Fibroblast of lung (primary cell): ENCODE data around the gene KRT75. TPM values are rescaled to one million over a fixed set of nuclear protein-coding genes. Genes with fewer than 3 reads are reported as not detected.

Experiments
- DNase-seq, 2 donors: peaks; one replicate each; pipeline versions ENCODE4 v3.0.0 to v3.0.0-alpha.2; 2010; ENCODE audit warnings: low read depth in 2 of 2
- H2AFZ ChIP-seq: 2 replicates; pipeline ENCODE4 v1.5.1; 2012; ENCODE audit warnings: low read length, control low read depth, inconsistent platforms
- H3K27ac ChIP-seq: 2 replicates; pipeline ENCODE4 v1.5.1; 2011; ENCODE audit warnings: low read length, control low read depth; ENCODE audit not compliant: insufficient read depth
- H3K27me3 ChIP-seq: 2 replicates; pipeline ENCODE4 v1.5.1; 2011; ENCODE audit warnings: mild to moderate bottlenecking, low read length; ENCODE audit not compliant: control insufficient read depth, insufficient read depth
- H3K36me3 ChIP-seq: 2 replicates; pipeline ENCODE4 v1.5.1; 2011; ENCODE audit warnings: low read length; ENCODE audit not compliant: control insufficient read depth, insufficient read depth
- H3K4me1 ChIP-seq: 2 replicates; pipeline ENCODE4 v1.5.1; 2011; ENCODE audit warnings: low read length; ENCODE audit not compliant: control insufficient read depth, insufficient read depth; ENCODE audit errors: extremely low read depth
- H3K4me2 ChIP-seq: 2 replicates; pipeline ENCODE4 v1.5.1; 2011; ENCODE audit warnings: low read length, control low read depth; ENCODE audit not compliant: insufficient read depth; ENCODE audit errors: extremely low read depth
- H3K4me3 ChIP-seq, 4 experiments: fragments of 200-600 bp in 1 of 4; sonication (generic) in 1 of 4; replicated peaks in 1 of 4; 2 replicates each; pipeline ENCODE4 v1.5.1; 2011 to 2016; ENCODE audit warnings: low read length in 4 of 4, low read depth in 3 of 4, mild to moderate bottlenecking in 3 of 4, control low read depth in 2 of 4, inconsistent platforms in 1 of 4, mixed read lengths in 1 of 4; ENCODE audit not compliant: insufficient read depth in 1 of 4; ENCODE audit errors: control extremely low read depth in 1 of 4
- H3K79me2 ChIP-seq: 2 replicates; pipeline ENCODE4 v1.5.1; 2012; ENCODE audit warnings: mild to moderate bottlenecking, low read length, inconsistent platforms; ENCODE audit not compliant: control insufficient read depth, insufficient read depth
- H3K9ac ChIP-seq: 2 replicates; pipeline ENCODE4 v1.5.1; 2011; ENCODE audit warnings: mild to moderate bottlenecking, low read length, control low read depth; ENCODE audit not compliant: insufficient read depth
- H3K9me3 ChIP-seq: 2 replicates; pipeline ENCODE4 v1.5.1; 2012; ENCODE audit warnings: low read depth, low read length; ENCODE audit not compliant: control insufficient read depth, insufficient read depth
- H4K20me1 ChIP-seq: 2 replicates; pipeline ENCODE4 v1.5.1; 2011; ENCODE audit warnings: low read length; ENCODE audit not compliant: control insufficient read depth, insufficient read depth; ENCODE audit errors: extremely low read depth
- CTCF ChIP-seq, 2 donors: IDR thresholded peaks in 1 of 2; conservative IDR thresholded peaks in 1 of 2; 1 replicate in 1 of 2; 2 replicates in 1 of 2; pipeline ENCODE4 v1.5.1; 2011 to 2012; ENCODE audit warnings: low read length in 2 of 2, control low read depth in 1 of 2, inconsistent platforms in 1 of 2, low read depth in 1 of 2, mild to moderate bottlenecking in 1 of 2
- EZH2 ChIP-seq: IDR thresholded peaks from 2 replicates; pipeline ENCODE4 v1.5.1; 2012; ENCODE audit warnings: low read length, control low read depth, mild to moderate bottlenecking; ENCODE audit errors: missing control alignments
- polyA plus RNA-seq, 2 donors: library from polyadenylated mRNA; depleted of rRNA in 1 of 2; stranded (reverse) in 1 of 2; unstranded in 1 of 2; fragments of >200 nt; gene quantifications; 2 replicates each; pipeline ENCODE4 v1.2.1, GENCODE V29; 2011 to 2012; ENCODE audit warnings: missing spikeins in 1 of 2
- total RNA-seq: library from RNA; depleted of rRNA; stranded (reverse); fragments of >200 nt; gene quantifications from 2 replicates; pipeline ENCODE4 v1.2.1, GENCODE V29; 2014

Gene KRT75
- total and polyA plus RNA-seq, 2 donors (not counting 1 experiment from before 2014, with no cell fraction given), result not detected

- no peak overlapping the region for H3K4me2 ChIP-seq
- no peak overlapping the region for H3K9ac ChIP-seq
- H2AFZ ChIP-seq, result no peak overlapping the region
- H3K79me2 ChIP-seq, result no peaks in the 10 kb centered on the region
- TF ChIP-seq CTCF (conservative IDR thresholded peaks at IDR 0.05 in 1 of 2, IDR thresholded peaks at IDR 0.05 in 1 of 2; ENCODE audit: low read depth in 1 of 2, low read length in 2 of 2) (no peak), EZH2 (no peak)
- no peak overlapping the region for H3K4me3 ChIP-seq
- no peaks in the 10 kb centered on the region for H3K27me3 ChIP-seq
- no peak overlapping the region for H3K27ac ChIP-seq
- no peaks in the 10 kb centered on the region for H3K4me1 ChIP-seq
- no peaks in the 10 kb centered on the region for H3K36me3 ChIP-seq
- H4K20me1 ChIP-seq, result no peaks in the 10 kb centered on the region
- H3K9me3 ChIP-seq, result no peaks in the 10 kb centered on the region
- no peak for DNase-seq
Observed at GRCh38 chr12:52435659-52435999, 1.5 kb upstream of the KRT75 start.

DNA sequence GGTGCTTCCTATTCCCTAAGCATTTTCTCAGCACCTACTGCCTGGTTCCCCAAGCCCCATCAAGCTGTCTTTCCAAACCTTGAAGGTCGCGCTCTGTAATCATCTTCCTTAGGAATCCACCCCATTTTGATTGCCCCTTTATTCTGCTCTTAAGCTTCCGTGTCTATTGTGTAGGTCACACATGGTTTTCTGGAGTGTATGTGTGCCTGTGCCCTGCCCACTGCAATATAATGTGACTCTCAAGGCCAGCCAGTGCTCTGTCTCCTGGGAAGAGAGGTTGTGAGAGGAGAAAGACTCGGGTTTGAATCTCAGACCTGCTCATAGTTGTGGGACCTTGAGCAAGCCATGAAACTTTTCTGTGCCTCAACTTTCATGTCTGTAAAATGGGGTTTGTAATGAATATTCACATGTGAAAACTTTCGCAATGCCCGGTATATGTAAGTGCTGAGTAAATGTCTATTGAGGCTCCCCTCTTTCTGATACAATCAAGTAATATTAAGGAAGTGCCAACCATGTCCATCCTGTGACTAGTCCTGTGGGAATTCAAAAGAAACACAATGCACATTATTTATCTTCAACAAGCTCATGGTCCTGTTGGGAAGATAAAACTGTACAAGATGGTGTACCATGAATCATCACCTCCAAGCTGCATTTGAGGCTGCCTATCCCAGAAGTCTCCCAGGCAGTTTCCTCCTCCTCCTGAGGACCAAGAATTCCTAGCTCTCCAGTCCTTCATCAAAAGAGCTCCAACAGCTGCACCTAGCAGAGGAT, 774 bp upstream of the KRT75 start:
- Histone ChIP-seq H3K9me3 (no peaks in the 10 kb centered on the region), H3K36me3 (no peaks in the 10 kb centered on the region)
- DNase-seq, result peak in 1 of 2 donors; percentile 74

More for the DNA sequence above, 774 bp upstream of the KRT75 start:
- H3K9ac ChIP-seq, result no peak overlapping the region
- H3K4me2 ChIP-seq, result no peak overlapping the region
- H3K79me2 ChIP-seq, result no peaks in the 10 kb centered on the region
- no peaks in the 10 kb centered on the region for H3K27me3 ChIP-seq
- no peak overlapping the region for H3K4me3 ChIP-seq
- TF ChIP-seq CTCF (conservative IDR thresholded peaks at IDR 0.05 in 1 of 2, IDR thresholded peaks at IDR 0.05 in 1 of 2; ENCODE audit: low read depth in 1 of 2, low read length in 2 of 2) (no peak), EZH2 (no peak)
- H3K4me1 ChIP-seq, result no peaks in the 10 kb centered on the region
- H4K20me1 ChIP-seq, result no peaks in the 10 kb centered on the region
- H2AFZ ChIP-seq, result no peak overlapping the region
- no peak overlapping the region for H3K27ac ChIP-seq
